ENCODE results near the gene GBX2. TPM values are rescaled to one million over a fixed set of nuclear protein-coding genes. Genes with fewer than 3 reads are reported as not detected.
A peak's percentile ranks its signal among the peaks of the same experiment; 100 is the strongest.

The GBX2 gene
- not detected for total RNA-seq

DNA sequence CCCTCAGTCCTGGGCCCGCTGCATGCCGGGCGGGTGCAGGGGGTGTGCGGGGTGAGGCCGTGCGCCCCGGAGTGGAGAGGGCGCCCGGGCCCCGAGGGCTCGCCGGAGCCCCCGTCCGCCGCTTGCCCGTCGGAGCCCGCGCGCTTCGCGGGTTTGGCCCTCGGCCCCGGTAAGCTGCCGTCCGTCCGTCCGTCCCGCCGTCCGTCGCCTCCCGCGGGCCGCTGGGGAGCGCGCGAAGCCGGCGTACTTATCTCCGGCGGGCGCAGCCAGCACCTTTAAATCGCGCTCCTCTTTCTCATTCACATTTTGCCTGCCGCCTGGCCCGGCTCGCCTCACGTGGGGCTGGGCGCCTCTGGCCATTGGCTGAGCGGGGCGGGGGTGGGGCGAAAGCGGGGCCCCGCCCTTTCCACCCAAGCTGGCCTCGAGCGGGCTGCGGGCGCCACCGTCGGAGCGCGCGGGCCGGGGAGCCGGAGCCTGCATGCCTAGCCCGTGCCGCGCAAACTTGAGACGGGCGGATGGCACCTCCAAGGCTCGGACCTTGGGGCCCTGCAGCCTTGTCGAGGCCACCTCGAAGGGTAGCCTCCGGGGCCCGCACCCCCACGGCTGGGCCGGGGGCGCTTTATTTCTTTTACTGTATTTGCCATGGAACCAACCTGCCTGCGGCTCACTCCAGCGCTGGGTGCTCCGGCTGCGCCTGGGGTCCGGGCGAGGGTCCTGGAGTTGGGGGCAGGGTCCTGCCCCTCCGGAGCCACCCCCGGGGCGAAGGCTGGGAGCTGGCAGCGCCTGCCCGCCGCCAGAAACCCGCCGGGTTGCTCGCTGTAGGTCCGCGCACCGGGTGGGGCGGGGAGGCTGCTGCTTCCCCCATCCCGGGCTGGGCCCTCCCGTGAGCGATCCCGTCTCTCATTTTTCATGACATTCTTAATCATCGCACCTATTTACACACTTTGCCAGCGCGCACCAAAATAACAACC lies at the start of gene GBX2:
GBX2 (minus strand) TSS at position 277 of the 971 bp plus-strand sequence. CDS start 415 bp downstream, outside the sequence.
- H3K27ac Mint-ChIP-seq: peak within 1 kb of the TSS; percentile 77
- POLR2A ChIA-PET: no interaction called here

DNA sequence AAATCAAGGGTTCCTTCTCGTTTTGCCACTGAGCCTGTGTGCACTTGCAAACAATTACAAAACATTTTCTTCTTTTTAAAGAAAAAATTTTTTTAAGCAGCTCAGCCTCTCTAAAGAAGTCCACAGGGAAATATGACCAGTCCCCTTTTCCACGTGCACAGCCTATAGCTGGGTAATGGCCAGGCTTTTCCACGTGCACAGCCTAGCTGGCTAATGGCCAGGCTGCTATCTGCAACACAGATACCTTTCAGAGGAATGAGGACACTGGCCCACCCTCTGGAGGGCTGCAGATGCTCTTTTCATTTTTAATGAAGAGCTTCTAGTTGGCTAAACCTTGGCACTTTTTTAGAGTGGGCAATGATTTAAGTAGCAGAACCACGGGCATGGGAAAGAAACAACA lies 49.7 kb upstream of the GBX2 start:
- Mint-ChIP-seq H3K27ac (no peak overlapping the region), H3K4me3 (no peak overlapping the region), H3K36me3 (ENCODE audit: low read depth) (no peaks in the 10 kb centered on the region), H3K9me3 (no peaks in the 10 kb centered on the region), H3K4me1 (no peaks in the 10 kb centered on the region), H3K27me3 (peaks cover 1% of the 10 kb centered on the region)
- ChIA-PET POLR2A (no interaction called here), CTCF (no interaction called here)
- no peak for DNase-seq

More for the DNA sequence above, at the start of gene GBX2:
- H3K27me3 Mint-ChIP-seq: peaks cover 59% of the 10 kb centered on the region
- H3K9me3 Mint-ChIP-seq: peaks cover 2% of the 10 kb centered on the region
- DNase-seq: no peak
- H3K4me1 Mint-ChIP-seq: peaks cover 3% of the 10 kb centered on the region
- H3K4me3 Mint-ChIP-seq: peak within 1 kb of the TSS; percentile 43
- CTCF ChIA-PET: interaction anchor here (3.5 kb wide), 1 partner anchor 13 kb away, joined by 12 read pairs; no protein-coding TSS in a partner anchor
- no peaks in the 10 kb centered on the region for H3K36me3 Mint-ChIP-seq (ENCODE audit: low read depth)

DNA sequence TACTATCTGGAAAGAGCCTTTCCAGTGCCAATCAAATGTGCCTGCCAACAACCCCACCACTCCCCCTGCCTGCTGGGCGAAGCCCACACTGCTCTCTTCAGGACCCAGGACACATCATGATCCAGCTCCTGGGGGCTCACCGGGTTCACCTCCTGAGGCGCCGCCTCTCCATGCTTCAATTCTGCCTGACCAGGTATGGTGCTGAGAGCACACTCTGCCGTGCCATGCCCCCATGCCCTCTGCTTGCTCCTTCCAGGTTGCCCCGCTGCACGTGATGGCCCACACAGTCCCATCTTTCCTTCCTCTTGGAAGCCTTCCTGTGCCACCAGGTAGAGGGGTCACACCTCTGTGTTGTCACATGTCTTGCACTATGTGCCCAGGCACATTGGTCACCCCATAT lies 48.5 kb upstream of the GBX2 start:
- H3K9me3 Mint-ChIP-seq: no peaks in the 10 kb centered on the region
- H3K27me3 Mint-ChIP-seq: peaks cover 1% of the 10 kb centered on the region
- DNase-seq: no peak
- ChIA-PET CTCF (no interaction called here), POLR2A (no interaction called here)
- H3K4me3 Mint-ChIP-seq: no peak overlapping the region
- no peak overlapping the region for H3K27ac Mint-ChIP-seq
- no peaks in the 10 kb centered on the region for H3K36me3 Mint-ChIP-seq (ENCODE audit: low read depth)
- no peaks in the 10 kb centered on the region for H3K4me1 Mint-ChIP-seq

DNA sequence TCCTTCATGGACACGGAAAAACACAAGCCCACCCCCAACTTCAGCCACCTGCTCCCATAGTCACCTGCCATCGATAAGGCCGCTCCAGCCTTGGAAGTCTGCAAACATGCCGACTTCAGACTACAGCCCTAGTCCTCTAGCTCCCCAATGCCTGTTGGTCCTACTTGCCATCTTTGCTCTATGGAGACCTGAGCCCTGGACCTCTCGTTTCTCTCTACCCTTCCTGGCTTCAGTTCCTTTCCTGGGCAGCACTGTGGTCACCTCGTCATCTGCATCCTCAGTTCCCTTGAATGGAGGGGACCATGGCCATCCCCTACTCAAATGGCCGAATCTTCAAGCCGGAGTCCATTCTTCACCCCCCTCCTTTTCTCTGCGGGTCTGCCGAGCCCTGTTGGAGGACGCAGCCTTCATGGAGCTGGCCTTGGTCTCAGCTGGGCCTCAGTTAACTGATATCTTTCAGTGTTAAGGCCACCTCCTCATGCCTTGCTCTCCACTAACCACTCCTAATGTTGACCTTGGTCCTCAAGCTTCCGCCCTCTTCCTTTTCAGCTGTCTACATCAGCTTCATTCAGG lies 47.7 kb upstream of the GBX2 start:
- Mint-ChIP-seq H3K27ac (no peak overlapping the region), H3K36me3 (ENCODE audit: low read depth) (no peaks in the 10 kb centered on the region), H3K4me1 (no peaks in the 10 kb centered on the region), H3K4me3 (no peak overlapping the region), H3K9me3 (no peaks in the 10 kb centered on the region), H3K27me3 (peaks cover 1% of the 10 kb centered on the region)
- ChIA-PET POLR2A (no interaction called here), CTCF (no interaction called here)
- DNase-seq: no peak

DNA sequence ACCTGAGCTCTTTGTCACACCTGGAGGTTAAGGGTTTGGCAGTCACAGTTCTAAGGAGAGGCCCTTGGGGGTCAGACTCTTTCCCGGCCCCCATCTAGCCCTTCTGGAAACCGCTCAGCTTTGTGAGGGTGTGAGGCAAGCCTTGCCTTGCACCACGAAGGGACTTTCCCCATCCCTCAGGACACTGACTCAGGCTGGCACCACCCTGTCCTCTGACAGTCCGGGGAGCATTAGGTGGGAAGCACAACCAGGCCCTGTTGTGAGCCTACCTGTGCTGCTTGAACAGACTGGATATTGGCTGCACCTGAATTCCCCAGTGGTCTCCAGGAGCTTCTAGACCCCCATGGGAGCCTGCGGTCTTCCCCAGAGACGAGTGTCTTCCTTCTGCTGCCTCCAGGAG lies 47.0 kb upstream of the GBX2 start:
- Mint-ChIP-seq H3K27ac (no peak overlapping the region), H3K9me3 (no peaks in the 10 kb centered on the region), H3K4me3 (no peak overlapping the region), H3K27me3 (peaks cover 1% of the 10 kb centered on the region), H3K4me1 (no peaks in the 10 kb centered on the region), H3K36me3 (ENCODE audit: low read depth) (no peaks in the 10 kb centered on the region)
- ChIA-PET POLR2A (no interaction called here), CTCF (no interaction called here)
- DNase-seq: no peak

DNA sequence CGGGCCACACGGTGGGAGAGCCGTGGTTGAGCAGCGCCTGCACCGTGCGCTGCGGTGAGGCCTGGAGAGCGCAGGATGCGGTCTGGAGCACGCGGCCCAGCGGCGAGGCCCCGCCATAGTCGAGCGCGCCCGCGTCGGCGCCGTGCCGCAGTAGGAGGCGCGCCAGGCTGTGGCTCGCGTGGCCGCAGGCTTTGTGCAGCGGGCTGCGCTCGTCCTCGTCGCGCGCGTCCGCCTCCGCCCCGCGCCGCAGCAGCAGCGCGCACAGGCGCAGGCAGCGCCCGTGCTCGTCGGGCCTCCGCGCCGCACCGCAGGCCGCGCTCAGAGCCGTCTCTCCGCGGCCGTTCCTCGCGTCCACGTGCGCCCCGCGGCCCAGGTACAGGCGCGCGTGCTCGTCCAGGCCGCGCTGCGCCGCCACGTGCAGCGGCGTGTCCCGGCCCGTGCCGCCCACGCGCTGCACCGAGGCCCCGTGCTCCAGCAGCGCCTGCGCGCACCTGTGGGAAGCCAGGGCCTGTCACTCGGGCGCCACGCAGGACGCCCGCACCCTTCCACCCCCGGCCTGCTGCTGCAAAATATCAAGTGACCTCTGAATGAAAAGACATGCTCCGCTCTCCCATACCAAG lies 46.3 kb upstream of the GBX2 start:
- POLR2A ChIA-PET: no interaction called here
- H3K4me3 Mint-ChIP-seq: no peak overlapping the region
- CTCF ChIA-PET: no interaction called here
- no peaks in the 10 kb centered on the region for H3K9me3 Mint-ChIP-seq
- H3K27me3 Mint-ChIP-seq: peaks cover 1% of the 10 kb centered on the region
- no peak for DNase-seq
- H3K4me1 Mint-ChIP-seq: no peaks in the 10 kb centered on the region
- H3K36me3 Mint-ChIP-seq (ENCODE audit: low read depth): no peaks in the 10 kb centered on the region
- no peak overlapping the region for H3K27ac Mint-ChIP-seq

DNA sequence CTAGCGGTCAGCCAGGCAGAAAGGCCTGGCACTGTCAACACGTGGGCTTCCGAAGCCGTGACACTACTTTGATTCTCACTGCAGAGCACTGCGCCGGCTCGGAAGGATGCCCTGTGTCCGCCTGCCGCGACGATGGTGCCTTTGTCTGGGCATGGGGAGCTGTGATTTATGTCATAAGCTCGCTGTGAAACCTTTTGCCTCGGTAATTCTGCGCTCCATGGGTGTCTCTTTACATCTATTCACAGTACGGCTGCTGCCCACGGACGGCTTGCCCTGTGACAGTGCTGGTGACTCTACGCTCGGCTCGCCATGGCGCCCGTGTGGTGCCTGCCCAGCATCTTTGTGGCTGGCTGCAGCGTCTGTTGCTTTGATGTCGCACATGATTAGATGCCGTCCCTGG lies 43.1 kb upstream of the GBX2 start:
- no peak for DNase-seq
- H3K4me1 Mint-ChIP-seq: no peaks in the 10 kb centered on the region
- H3K4me3 Mint-ChIP-seq: no peak overlapping the region
- ChIA-PET CTCF (no interaction called here), POLR2A (no interaction called here)
- H3K27ac Mint-ChIP-seq: no peak overlapping the region
- H3K36me3 Mint-ChIP-seq (ENCODE audit: low read depth): no peaks in the 10 kb centered on the region
- peaks cover 3% of the 10 kb centered on the region for H3K9me3 Mint-ChIP-seq
- H3K27me3 Mint-ChIP-seq: no peaks in the 10 kb centered on the region

DNA sequence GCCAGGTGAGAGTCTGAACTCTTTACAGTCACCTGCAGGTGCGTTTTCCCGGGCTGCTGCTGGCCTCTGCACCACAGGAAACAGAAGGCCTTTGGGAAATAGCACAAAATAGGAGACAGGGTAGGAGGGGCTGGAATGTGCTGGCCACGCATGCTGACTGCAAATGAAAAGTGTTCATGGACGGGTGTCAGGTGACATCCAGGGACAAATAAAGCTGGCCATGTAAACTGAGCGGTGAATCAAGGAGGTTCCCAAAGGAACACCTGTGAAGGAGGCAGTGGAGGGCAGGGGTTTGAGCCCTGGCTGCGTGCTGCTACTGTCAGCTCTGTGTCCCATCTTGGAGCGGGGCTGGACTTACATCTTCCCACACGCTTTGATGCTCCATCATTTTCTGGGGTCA lies 42.4 kb upstream of the GBX2 start:
- no peak overlapping the region for H3K4me3 Mint-ChIP-seq
- H3K4me1 Mint-ChIP-seq: no peaks in the 10 kb centered on the region
- DNase-seq: no peak
- CTCF ChIA-PET: no interaction called here
- no peaks in the 10 kb centered on the region for H3K27me3 Mint-ChIP-seq
- H3K36me3 Mint-ChIP-seq (ENCODE audit: low read depth): no peaks in the 10 kb centered on the region
- H3K27ac Mint-ChIP-seq: no peak overlapping the region
- peaks cover 6% of the 10 kb centered on the region for H3K9me3 Mint-ChIP-seq
- POLR2A ChIA-PET: no interaction called here

DNA sequence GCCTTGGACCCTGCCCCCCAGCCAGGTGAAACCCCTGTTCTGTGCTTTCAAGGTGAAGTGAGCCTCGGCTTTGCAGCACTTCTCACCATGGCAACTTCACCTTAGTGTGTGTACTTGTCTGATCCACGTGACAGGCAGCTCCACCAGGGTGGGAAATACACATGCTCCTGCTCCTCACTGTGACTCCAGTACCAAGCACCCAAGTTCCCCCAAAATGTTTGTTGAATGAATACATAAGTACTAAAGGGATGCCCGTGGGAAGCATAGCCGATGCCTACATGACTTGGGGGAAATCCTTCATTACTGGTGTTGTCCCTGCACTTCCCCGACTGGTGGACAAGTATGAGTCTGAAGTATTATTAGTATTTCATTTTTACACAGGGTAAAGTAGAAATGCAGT lies 41.8 kb upstream of the GBX2 start:
- no peaks in the 10 kb centered on the region for H3K27me3 Mint-ChIP-seq
- CTCF ChIA-PET: no interaction called here
- H3K36me3 Mint-ChIP-seq (ENCODE audit: low read depth): no peaks in the 10 kb centered on the region
- no peak overlapping the region for H3K27ac Mint-ChIP-seq
- no peaks in the 10 kb centered on the region for H3K4me1 Mint-ChIP-seq
- POLR2A ChIA-PET: no interaction called here
- H3K4me3 Mint-ChIP-seq: no peak overlapping the region
- no peak for DNase-seq
- peaks cover 6% of the 10 kb centered on the region for H3K9me3 Mint-ChIP-seq

DNA sequence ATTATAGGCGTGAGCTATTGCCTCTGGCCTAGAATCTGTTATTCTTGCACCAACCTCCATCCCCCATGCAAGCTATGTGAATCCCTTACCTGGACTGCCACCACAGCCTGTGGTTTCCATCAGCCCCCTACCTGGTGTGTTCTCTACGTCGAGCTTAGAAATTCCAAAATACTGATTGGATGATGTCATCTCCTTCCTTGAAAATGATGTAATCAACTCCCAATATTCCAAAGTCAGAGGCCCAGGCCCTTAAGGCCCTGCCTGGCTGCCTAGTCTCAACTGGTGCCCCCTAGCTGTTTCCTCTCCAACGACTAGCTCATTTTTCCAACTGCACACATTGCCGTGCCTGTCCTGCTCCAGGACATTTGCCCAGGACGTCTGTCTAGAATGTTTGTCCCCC lies 41.3 kb upstream of the GBX2 start:
- H3K36me3 Mint-ChIP-seq (ENCODE audit: low read depth): no peaks in the 10 kb centered on the region
- H3K4me1 Mint-ChIP-seq: no peaks in the 10 kb centered on the region
- no peaks in the 10 kb centered on the region for H3K27me3 Mint-ChIP-seq
- H3K27ac Mint-ChIP-seq: no peak overlapping the region
- DNase-seq: no peak
- peaks cover 6% of the 10 kb centered on the region for H3K9me3 Mint-ChIP-seq
- no peak overlapping the region for H3K4me3 Mint-ChIP-seq
- POLR2A ChIA-PET: no interaction called here
- CTCF ChIA-PET: no interaction called here

DNA sequence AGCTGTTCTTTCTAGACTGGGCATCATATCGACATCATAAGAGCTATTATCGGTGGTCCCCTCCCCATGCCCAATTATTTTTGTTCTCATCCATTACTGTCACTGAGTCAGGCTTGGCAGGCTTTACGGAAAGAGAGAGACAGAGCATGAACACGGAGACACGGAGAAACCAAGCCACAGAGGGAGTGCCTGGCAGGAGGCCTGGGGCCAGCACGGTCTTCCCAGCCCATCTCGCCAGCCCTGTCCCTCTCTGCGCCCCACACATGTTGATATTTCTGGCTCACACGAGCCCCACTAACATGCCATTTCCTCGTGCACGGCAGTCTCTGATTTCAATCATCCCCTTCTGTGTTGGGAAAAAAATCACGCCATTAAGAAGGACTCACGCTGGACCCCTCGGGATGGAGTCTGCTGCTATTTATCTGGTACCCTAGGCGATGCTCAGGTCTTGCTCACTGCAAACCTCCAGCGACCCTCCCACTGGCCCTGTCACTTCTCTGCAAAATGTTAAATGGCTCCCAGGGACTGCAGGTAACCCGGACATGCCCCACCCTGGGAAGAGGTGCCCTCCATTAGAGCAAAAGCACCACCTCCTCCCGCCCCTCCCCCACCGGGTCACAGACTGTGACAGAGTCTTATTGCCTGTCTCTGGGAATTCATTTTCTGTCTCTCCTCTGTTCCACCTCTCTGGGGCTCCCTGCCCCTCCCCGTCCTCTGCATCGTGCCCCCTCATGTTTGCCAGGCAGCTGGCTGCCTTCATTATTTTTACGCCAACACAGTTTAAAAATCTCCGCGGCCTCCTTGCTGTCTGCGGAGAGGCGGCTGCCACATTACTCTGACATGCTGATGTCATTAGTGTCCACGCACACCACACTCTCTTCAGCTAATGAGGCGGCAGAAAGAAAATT lies 40.1 kb upstream of the GBX2 start:
- POLR2A ChIA-PET: no interaction called here
- H3K27me3 Mint-ChIP-seq: no peaks in the 10 kb centered on the region

DNA sequence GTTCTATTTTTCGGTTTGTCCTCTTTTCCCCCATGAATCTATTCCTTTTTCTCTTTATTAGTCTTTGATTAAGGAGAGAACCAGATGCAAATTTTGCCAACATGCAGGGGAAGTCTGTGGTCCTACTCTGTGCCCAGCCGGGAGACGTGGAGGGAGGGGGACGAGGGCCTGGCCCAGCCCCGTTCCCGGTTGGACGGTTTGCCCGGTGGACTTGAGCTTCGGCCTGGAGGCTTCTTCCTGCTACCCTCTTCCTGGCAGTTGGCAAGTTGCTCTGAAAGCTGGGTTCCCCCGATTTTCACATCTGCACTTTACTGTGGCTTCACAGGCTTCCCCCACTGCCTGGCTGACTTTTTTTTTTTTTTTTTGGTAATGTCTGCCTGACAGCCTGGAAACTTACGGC lies 39.3 kb upstream of the GBX2 start:
- peaks cover 6% of the 10 kb centered on the region for H3K9me3 Mint-ChIP-seq
- no peaks in the 10 kb centered on the region for H3K4me1 Mint-ChIP-seq
- POLR2A ChIA-PET: no interaction called here

More for the DNA sequence above, 40.1 kb upstream of the GBX2 start:
- no peaks in the 10 kb centered on the region for H3K4me1 Mint-ChIP-seq
- no peak overlapping the region for H3K27ac Mint-ChIP-seq
- no peak for DNase-seq
- H3K36me3 Mint-ChIP-seq (ENCODE audit: low read depth): no peaks in the 10 kb centered on the region
- peaks cover 6% of the 10 kb centered on the region for H3K9me3 Mint-ChIP-seq
- CTCF ChIA-PET: interaction anchor here (0.6 kb wide), 1 partner anchor 470 kb away, joined by 3 read pairs; no protein-coding TSS in a partner anchor
- no peak overlapping the region for H3K4me3 Mint-ChIP-seq

More for the DNA sequence above, 39.3 kb upstream of the GBX2 start:
- no peaks in the 10 kb centered on the region for H3K36me3 Mint-ChIP-seq (ENCODE audit: low read depth)
- no peak overlapping the region for H3K27ac Mint-ChIP-seq
- no peaks in the 10 kb centered on the region for H3K27me3 Mint-ChIP-seq
- DNase-seq: no peak
- CTCF ChIA-PET: no interaction called here
- H3K4me3 Mint-ChIP-seq: no peak overlapping the region

All from activated CD4-positive, alpha-beta T cell treated with anti-CD3 and anti-CD28 coated beads, Interleukin-2, amount 10 ng/mL, durations not matched to agents 7 days and 5 days (primary cell).